GM12891 (cell line): ENCODE results near the gene RUFY2.

ENCODE experiments used
- POLR2A ChIP-seq: IDR thresholded peaks from 2 replicates; pipeline ENCODE4 v1.6.1; 2011; ENCODE audit warnings: low read depth, low read length, control low read depth
- SPI1 ChIP-seq: IDR thresholded peaks from 2 replicates; pipeline ENCODE4 v1.6.1; 2011; ENCODE audit warnings: low read depth, low read length, control low read depth
- TAF1 ChIP-seq: IDR thresholded peaks from 2 replicates; pipeline ENCODE4 v1.6.1; 2011; ENCODE audit warnings: low read depth, low read length, control low read depth

DNA sequence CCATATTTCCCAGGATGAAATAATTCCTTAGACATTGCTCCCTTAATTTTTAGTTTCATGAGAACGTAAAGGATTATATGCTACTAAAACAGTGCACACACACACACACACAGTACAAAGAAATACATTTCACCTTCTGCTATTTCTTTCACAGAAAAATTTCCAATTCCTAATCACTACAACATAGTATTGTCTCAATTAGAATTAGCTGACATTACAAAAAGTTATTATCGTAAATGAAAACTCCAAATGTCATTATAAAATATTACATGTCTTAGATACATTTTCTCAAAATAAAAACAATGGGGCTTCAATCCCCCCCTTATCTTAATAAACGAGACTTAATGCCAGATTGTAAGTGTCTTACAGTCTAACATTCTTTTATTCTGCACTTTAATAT, 12.3 kb upstream of the RUFY2 start:
- no peak for TF ChIP-seq TAF1
- no peak for TF ChIP-seq POLR2A
- no peak for TF ChIP-seq SPI1
